Left ventricle myocardium superior (tissue), 1 donor: ENCODE data around the gene NTRK2. TPM values are rescaled to one million over a fixed set of nuclear protein-coding genes. Genes with fewer than 3 reads are reported as not detected.

Source experiments
- ATAC-seq: fragments of 200-7000 bp; cut with Tn5 transposase; one replicate; pipeline ENCODE4 v1.9.1; 2020; ENCODE audit warnings: mild to moderate bottlenecking, moderate library complexity
- DNase-seq: peaks from one replicate; pipeline ENCODE4 v3.0.0-alpha.2; 2020
- intact Hi-C: fragments of 100-400 bp; cut with micrococcal nuclease; formaldehyde crosslinking; loops from one replicate; pipeline ENCODE4 v1.11.0; 2022
- total RNA-seq: library from RNA; stranded (reverse); fragmentation: NEBNext Ultra II Directional; extraction: Animal tissue kit (Norgen Biotek cat#: 25700); gene quantifications from one replicate; pipeline ENCODE4 v1.2.1, GENCODE V29; 2021
- donor health status: DM: no; HTN: yes; CAD: no; lungs with severe emphysema.

NTRK2 gene
- total RNA-seq, 1 donor from 2014 or later = 5.5 TPM

GRCh38 chr9:84975926-84976325, 306.4 kb downstream of the NTRK2 start:
- intact Hi-C loops = no loop called here
- DNase-seq (no peak), ATAC-seq (no peak)

DNA sequence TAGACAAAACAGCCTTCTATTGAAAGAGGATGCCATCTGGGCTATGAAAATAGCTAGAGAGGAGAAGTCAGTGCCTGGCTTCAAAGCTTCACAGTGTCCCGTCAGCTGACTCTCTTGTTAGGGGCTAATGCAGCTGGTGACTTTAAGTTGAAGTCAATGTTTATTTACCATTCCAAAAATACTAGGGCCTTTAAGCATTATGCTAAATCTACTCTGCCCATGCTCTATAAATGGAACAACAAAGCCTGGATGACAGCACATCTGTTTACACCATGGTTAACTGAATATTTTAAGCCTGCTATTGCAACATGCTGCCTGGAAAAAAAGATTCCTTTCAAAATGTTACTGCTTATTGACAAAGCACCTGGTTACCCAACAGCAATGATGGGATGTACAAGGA, 309.1 kb downstream of the NTRK2 start:
- ATAC-seq = no peak
- intact Hi-C loops = no loop called here
- no peak for DNase-seq

DNA sequence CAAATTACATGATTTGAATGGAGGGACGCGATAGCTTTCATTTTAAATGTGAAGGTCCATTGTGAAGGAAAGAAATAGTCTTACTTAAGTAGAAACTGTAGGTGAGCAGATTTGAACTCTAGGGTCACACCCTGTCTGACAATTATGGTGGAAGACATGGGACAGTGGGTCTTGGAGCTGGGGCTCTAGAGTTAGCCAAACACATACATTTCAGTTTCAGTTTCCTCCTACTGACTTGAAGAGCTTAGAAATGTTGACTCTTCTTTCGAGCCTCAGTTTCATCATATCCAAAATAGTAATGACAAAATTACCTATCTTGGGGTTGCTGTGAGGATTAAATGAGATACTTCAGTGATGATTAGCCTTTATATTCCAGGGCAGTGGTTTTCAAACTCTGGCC, 314.2 kb downstream of the NTRK2 start:
- ATAC-seq (no peak), DNase-seq (no peak)
- intact Hi-C loops = no loop called here

- DNase-seq (no peak), ATAC-seq (no peak)
- intact Hi-C loops = no loop called here
Measured at GRCh38 chr9:84988621-84989020, 319.1 kb downstream of the NTRK2 start.

DNA sequence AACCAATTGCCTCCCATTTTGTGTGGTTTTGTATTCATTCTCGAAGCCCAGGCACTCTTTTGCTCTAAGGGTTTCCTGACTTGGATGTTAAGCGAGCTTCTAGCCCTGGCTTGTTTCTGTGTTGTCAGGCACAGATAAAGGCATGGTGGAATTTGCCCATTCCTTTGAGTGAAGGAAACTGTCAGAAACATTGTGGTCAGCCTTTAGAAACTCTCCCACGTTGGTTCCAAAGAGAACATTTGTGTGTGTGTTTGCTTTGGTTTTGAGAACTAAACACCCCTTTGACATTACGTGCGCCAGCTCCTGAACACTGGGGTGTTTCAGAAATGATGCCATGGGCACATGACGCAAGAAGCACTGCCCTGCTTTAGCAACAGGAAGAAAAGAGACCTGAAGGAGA, 320.9 kb downstream of the NTRK2 start:
- ATAC-seq (no peak), DNase-seq (no peak)
- intact Hi-C loops = no loop called here

GRCh38 chr9:84990850-84991513, 321.5 kb downstream of the NTRK2 start:
- intact Hi-C loops = no loop called here

DNA sequence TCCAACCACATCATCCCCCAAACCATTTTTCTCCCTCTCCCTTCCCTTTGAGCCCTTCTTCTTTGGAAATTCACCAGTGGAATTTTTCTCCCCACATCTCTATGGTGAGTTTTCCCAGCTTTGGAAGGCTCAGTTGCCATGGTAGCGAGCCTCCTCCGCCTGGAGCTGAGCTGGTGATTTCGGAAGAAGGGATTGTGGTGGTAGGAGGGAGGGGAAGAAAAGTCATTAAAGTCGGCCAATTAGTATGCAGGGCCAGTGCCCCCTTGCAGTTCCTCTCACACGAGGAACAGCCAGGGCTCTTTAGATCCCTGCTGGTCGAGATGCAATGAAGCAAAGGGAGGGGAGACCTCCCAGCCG, 322.0 kb downstream of the NTRK2 start:
- no peak for ATAC-seq
- DNase-seq = no peak
- intact Hi-C loops = no loop called here

More at GRCh38 chr9:84990850-84991513, 321.5 kb downstream of the NTRK2 start:
- ATAC-seq (no peak), DNase-seq (no peak)

GRCh38 chr9:84992381-84992780, 322.9 kb downstream of the NTRK2 start:
- DNase-seq (no peak), ATAC-seq (no peak)
- intact Hi-C loops = no loop called here

DNA sequence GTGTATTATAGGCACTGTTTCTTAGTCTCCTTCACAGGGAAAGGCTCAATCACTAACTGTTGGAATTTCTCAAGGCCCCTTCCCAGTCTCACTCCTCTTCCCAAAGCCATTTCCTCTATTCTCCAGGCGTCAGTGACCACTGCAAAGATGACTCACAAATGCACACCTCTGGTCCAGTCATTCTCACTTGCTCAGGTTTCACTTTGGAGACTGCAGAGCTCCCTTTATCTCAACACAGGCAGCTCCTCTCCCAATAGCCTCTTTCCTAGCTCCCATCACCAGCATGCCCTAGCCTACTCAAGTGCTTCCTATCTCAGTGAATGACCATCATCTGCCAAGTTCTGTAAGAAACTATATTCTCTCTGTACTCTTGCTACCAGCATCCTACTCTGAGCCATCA, 323.6 kb downstream of the NTRK2 start:
- DNase-seq = no peak
- ATAC-seq = no peak
- intact Hi-C loops = no loop called here

GRCh38 chr9:84996029-84996428, 326.5 kb downstream of the NTRK2 start:
- intact Hi-C loops = no loop called here
- ATAC-seq (no peak), DNase-seq (no peak)

GRCh38 chr9:84996716-84997115, 327.2 kb downstream of the NTRK2 start:
- no peak for DNase-seq
- intact Hi-C loops = no loop called here
- ATAC-seq = no peak

GRCh38 chr9:84997472-84997871, 327.9 kb downstream of the NTRK2 start:
- no peak for DNase-seq
- intact Hi-C loops = no loop called here
- no peak for ATAC-seq

DNA sequence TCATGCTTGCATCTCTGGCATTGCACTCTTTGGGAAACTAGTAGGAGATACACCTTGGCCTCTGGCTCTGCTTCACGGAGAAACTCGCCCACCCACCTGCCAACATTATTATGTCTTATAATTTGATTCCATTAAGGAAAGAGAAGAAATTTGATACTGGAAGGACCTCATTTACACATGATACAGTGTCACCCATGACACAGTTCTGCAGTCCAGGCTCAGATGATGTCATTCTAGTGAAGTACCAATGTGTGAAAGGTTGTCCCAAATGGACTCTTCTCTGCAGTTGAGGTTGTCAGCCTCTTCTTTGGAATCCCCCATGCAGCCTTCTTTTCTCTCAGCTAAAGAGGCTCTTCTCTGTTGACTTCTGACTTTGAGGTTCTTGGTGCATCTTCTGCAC, 329.1 kb downstream of the NTRK2 start:
- intact Hi-C loops = no loop called here
- no peak for DNase-seq
- no peak for ATAC-seq

- no peak for ATAC-seq
- intact Hi-C loops = no loop called here
Measured at GRCh38 chr9:84999788-85000187, 330.3 kb downstream of the NTRK2 start.

GRCh38 chr9:85001925-85002324, 332.4 kb downstream of the NTRK2 start:
- intact Hi-C loops = no loop called here
- ATAC-seq = no peak
- no peak for DNase-seq

More at GRCh38 chr9:84999788-85000187, 330.3 kb downstream of the NTRK2 start:
- DNase-seq = no peak

DNA sequence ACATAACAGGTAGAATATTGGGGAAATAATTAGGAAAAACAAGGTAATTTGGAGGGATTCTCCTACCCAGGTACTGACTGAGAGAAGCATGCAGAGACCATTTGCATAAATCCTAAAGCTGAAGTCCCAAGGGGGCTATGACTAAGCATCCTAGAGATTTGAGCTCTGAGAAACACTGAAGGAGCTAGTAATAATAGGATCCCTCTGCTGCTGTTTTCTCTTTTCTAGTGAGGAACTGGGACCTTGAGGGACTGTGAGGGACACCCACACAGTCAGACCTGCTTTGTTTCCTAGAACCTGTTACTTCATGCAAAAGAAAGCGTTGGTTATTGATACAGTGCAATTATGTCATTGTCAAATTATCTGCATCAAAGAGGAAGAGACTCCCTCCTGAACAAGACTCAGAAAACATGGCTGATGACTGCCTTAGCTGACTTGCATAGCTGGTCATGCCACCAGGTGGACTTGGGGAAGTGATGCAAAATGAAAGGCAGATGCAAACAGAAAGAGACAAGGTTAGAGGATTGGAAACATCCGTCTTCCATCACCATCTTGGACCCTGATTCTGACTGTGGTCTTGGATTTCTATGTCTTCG, 335.4 kb downstream of the NTRK2 start:
- DNase-seq (no peak), ATAC-seq (no peak)
- intact Hi-C loops = no loop called here

- no peak for DNase-seq
- intact Hi-C loops = no loop called here
- no peak for ATAC-seq
Measured at GRCh38 chr9:85007748-85008147, 338.2 kb downstream of the NTRK2 start.

DNA sequence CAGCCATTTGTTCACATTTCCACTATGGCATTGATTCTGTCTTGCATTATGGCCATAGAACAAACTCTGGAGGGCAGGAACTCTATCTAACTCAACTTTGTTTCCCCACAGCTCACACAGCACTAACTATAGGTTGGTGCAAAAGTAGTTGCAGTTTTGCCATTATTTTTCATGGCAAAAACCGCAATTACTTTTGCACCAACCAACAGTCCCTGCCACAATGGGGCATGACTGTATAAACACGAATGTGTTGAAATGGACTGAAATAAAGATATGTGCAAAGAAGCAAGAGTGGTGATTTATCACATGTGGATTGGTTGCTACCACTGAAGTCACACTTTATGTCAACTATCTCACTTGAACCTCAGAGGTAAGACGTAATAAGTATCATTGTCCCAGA, 338.7 kb downstream of the NTRK2 start:
- DNase-seq (no peak), ATAC-seq (no peak)
- intact Hi-C loops = no loop called here

DNA sequence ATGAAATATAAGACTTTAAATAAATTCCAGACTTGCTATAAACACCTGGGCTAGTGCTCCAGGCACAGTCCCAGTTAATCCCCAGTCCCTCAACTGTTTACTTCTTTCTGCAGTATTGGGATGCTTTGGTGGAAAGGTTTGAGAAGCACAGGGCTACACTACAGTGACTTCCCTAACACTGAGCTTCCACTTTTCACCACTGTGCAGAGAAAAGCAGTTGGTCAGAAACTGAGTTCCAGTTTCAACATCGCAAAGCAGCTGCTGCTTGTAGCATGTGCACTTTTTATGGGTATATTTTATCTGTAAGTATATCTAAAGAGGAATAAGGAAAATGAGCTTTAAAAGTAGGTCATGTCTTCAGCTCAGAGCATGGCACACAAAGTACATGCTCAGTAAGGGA, 339.7 kb downstream of the NTRK2 start:
- ATAC-seq = no peak
- intact Hi-C loops = no loop called here
- DNase-seq = no peak

- DNase-seq (no peak), ATAC-seq (no peak)
- intact Hi-C loops = no loop called here
Measured at GRCh38 chr9:85013703-85014102, 344.2 kb downstream of the NTRK2 start.

DNA sequence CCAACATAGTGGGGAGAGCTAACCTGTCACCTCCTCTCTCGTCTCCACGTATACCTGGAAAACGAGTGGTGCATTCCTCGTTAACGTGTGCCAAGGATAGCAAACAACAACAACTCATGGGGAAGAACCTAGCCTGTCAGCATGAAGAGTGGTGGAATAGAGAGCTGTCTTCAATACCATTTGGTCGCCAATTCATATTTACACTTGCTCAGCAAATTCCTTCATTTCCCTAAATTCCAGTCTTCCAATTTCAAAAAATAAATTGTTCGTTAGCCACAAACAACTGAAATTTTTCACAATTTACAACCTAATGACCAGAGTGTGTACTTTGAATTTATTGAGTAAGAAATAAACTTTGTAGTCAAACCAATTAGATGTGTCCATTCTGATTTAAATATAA, 344.8 kb downstream of the NTRK2 start:
- ATAC-seq (no peak), DNase-seq (no peak)
- intact Hi-C loops = no loop called here
